ENCODE measurements around the gene FGF18.
"Not testable (repeated sequence)": the region's sequence is repeated elsewhere in the genome, so short reads cannot be mapped to it uniquely, and the experiment has no call there.

The FGF18 gene

DNA sequence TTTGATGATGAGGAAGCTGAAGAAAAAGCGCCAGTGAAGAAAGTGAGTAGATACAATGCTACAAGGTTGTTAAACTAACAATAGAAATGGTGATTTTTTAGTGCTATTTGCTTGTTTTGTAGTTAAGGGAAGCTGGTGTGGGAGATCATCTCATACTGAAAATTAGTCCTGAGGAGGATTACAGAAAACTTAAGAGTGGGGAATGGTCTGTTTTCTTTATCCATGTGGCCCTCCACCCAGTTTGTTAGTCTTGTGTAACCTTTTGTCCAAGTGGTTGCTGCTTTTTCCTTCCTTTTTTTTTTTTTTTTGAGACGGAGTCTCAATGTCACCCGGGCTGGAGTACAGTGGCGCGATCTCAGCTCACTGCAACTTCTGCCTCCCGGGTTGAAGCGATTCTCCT lies 19.3 kb upstream of the FGF18 start:
- DNase-seq (ENCODE audit: low read depth), result no peak

DNA sequence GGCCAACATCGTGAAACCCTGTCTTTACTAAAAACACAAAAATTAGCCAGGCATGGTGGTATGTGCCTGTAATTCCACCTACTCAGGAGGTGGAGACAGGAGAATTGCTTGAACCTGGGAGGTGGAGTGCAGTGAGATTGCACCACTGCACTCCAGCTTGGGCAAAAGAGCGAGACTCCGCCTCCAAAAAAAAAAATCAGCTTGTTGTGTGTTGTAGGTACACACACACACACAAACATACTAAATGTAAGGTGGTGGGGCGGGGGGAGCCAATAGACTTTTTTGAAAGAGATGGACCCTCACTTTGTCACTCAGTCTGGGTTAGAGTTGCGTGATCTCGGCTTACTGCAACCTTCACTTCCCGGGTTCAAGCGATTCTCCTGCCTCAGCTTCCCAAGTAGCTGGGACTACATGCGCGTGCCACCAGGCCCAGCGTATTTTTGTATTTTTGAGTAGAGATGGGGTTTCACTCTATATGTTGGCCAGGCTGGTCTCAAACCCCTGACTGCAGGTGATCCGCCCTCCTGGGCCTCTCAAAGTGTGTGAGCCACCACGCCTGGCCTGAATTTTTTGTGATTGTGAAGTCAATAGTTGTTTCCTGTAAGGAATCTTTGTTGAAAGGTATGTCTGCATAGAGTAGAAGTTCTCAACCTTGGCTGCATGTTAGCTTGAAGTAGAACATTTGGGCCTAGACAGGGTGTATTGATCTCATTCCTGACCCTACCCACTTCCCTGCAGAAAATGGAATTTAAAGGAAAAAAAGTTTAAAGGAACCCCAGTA lies 18.1 kb upstream of the FGF18 start:
- no peak for DNase-seq (ENCODE audit: low read depth)

DNA sequence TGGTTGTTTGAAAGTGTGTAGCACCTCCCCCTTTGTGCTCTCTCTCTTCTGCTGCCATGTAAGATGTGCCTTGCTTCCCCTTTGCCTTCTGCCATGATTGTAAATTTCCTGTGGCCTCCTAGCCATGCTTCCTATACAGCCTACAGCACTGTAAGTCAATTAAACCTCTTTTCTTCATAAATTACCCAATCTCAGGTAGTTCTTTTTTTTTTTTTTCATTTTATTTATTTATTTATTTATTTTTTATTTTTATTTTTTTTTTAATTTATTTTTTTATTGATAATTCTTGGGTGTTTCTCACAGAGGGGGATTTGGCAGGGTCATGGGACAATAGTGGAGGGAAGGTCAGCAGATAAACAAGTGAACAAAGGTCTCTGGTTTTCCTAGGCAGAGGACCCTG lies 16.7 kb upstream of the FGF18 start:
- DNase-seq (ENCODE audit: low read depth), result not testable (repeated sequence)

DNA sequence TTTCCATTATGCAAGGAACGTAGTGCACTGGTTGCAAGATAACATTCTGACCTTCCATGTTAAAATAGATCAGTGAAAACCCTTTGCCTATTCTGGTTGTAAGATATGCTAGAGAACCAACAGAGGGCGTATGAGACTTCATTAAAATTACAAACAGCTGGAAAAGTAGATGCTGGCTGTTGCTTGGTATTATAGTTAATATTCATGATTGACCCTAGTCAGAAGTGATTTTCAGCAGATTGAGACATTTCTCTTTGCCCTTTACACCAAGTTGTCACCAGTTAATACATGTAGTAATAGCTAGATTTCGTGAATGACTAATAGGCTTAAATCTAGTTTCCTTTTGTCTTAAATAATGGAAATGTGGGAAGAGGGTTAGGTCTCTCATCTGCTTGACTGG lies 13.8 kb upstream of the FGF18 start:
- peak; percentile 41 for DNase-seq (ENCODE audit: low read depth)

DNA sequence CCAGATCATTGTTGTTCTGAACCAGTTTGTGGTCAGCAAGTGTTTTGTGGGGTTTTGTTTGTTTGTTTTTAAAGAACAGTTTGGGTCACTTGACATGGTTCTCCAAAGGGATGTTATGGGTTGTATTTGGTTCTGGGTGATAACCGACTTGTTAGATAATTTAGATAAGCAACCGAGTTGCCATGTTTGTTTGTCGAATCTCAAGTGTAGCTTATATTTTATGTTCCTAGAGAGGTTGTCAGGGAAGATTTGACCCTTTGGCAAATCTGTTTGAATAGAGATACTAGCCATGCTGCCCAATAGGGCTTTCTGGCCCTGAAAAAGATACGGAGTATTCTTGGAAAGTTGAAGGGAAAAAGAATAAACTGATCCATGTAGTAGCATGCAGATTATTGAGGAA lies 12.2 kb upstream of the FGF18 start:
- DNase-seq (ENCODE audit: low read depth), result no peak

DNA sequence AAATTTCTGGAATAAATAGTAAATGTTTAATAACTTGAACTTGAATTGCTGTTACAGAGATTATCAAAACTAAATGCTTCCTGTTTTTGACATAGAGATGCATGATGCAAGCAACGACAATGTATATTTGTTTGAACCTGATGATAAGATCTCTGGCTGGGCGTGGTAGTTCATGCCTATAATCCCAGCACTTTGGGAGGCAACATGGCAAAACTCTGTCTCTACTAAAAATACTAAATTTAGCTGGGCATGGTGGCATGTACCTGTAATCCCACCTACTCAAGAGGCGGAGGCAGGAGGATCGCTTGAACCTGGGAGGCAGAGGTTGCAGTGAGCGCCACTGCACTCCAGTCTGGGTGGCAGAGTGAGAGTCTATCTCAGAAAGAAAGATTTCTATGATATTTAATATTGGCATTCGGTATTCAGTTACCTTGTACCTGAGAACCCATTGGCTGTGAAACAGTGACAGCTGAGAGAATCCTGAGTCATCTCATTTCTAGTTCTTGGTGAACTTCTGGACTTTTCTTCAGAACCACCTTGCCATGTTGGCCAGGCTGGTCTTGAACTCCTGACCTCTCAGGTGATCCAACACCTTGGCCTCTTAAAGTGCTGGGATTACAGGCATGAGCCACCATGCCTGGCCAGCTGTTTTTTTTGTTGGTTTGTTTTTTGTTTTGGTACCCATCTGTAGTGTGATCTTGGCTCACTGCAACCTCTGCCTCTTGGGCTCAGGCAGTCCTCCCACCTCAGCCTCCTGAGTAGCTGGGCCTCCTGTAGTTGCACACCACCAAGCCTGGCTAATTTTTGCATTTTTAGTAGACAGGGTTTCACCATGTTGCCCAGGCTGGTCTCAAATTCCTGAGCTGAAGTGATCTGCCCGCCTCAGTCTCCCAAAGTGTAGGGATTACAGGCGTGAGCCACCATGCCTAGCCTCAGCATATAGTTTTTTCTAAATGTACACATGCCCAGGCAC lies 10.0 kb upstream of the FGF18 start:
- DNase-seq (ENCODE audit: low read depth), result no peak

DNA sequence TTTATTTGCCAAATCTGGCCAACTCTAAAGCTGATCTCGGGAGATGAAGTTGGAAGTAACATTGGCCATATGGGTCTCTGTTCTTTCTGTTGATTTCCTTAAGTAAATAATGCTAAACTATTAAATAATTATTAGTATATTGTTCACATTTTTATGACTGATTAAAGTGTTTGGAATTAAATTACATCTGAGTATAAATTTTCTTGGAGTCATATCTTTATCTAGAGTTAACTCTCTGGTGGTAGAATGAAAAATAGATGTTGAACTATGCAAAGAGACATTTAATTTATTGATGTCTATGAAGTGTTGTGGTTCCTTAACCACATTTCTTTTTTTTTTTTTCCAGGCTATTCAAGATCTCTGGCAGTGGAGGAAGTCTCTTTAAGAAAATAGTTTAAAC lies 9.3 kb upstream of the FGF18 start:
- peak; percentile 27 for DNase-seq (ENCODE audit: low read depth)

DNA sequence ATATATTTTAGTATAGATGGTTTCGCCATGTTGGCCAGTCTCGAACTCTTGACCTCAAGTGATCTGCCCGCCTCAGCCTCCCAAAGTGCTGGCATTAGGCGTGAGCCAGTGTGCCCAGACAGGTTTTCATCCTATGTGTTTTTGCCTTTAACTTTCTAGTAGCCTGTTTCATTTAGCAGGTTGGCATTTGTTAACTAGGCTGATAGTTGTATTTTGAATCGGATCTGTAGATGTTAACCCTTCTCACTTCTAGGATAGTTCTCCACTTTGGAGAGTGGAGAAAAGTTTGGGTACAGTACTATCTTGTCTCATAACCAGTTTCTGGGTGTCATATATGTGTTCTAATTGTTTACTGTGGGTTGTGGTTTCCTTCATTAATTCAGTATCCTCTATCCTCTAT lies 7.3 kb upstream of the FGF18 start:
- no peak for DNase-seq (ENCODE audit: low read depth)

DNA sequence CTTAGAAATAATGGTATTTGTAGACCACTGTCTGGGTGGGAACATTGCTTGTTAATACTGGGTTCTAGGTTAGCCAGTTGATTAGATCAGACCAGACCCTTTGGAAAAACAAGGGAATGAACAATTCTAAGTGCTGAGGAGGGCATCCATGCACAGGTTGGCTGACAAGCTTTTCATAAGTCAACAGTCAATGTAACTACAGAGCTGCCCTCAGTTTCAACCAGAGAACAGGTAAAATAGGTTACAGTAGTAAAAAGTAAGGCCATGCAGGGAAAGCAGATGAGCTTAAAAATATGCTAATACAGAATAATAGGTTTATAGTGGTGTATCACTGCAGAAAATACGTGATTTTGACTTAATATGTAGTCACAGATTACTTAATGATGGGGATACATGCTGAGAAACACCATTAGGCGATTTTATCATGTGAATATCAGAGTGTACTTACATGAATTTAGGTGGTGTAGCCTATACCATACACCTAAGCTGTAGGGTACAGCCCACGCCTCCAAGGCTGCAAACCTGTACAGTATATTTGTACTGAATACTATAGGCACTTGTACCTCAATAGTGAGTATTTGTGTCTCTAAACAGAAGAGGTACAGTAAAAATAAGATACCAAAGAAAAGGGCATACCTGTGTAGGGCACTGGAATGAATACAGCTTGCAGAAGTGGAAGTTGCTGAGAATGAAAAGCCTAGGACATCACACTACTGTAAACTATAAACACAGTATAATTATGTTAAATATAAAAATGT lies 6.1 kb upstream of the FGF18 start:
- no peak for DNase-seq (ENCODE audit: low read depth)

DNA sequence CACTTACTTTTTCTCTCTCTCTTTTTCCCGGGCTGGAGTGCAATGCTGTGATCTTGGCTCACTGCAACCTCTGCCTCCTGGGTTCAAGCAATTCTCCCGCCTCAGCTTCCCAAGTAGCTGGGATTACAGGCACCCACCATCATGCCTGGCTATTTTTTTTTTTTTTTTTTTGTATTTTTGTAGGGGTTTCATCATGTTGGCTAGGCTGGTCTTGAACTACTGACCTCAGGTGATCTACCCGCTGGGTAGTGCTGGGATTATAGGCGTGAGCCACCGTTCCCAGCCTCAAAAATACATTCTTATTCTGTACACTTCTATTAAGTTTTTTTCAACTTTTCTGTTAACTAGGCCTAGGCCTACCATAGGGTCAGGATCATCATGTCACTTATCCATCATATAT lies 5.5 kb upstream of the FGF18 start:
- not testable (repeated sequence) for DNase-seq (ENCODE audit: low read depth)

DNA sequence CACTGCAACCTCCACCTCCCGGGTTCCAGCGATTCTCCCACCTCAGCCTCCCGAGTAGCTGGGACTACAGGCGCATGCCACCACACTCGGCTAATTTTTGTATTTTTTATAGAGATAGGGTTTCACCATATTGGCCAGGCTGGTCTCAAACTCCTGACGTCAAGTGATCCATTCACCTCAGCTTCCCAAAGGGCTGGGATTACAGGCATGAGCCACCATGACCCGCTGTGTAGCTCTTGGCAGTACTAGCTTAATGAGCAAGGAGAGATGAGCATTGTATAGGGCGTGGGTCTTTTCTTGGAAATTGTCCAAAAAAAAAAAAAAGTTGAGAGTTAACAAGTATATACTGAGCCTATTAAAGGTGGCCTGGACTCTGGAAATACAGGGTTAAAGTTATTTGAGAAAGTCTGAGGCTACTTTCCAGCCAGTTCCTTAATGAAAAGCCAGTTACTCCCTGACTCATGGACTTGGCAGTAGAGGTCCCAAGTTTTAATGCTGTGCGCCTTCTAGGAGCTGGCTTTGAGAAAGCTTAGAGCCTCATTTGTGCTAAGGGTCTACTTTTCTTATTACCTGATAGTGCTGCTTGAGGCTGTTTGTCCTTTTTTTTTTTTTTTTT lies 4.2 kb upstream of the FGF18 start:
- DNase-seq (ENCODE audit: low read depth), result no peak

DNA sequence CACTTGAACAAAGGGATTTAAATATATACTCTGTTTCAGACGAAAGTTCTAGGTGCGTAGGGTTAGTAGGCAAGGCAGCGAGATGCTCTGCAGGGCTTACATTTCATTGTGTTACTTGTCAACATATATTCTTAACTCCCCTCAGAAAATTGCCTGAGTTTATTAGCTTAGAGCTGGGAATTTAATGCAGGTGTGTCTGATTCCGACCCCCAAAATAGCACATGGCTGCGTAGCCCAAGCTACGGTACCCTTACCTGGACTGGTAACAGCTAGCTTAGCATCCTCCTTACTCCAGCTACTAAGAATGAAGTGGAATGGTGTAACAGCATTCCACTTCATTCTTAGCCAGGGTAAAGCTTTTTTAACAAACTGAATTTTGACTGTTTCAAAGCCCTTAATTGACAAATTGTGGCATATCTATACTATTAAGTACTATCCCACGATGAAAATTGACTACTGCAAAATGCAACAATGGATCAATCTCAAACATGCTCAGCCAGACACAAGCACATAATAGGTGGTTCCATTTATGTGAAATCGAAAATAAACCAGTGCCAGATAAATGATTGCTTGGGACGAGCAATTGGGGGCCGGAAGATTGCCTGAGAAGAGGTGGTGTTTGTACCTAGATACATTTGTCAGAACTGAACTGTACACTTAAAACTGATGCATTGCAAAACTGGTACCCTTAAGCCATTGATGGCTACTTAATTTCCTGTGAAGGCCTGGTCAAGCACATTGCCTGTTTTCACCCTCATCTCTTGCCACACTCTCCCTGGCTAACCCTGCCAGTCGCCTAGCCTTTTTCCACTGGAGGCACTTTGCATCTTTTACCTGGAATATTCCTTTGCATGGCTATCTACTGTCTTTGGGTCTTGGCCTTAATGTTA lies 3.0 kb upstream of the FGF18 start:
- DNase-seq (ENCODE audit: low read depth), result no peak

DNA sequence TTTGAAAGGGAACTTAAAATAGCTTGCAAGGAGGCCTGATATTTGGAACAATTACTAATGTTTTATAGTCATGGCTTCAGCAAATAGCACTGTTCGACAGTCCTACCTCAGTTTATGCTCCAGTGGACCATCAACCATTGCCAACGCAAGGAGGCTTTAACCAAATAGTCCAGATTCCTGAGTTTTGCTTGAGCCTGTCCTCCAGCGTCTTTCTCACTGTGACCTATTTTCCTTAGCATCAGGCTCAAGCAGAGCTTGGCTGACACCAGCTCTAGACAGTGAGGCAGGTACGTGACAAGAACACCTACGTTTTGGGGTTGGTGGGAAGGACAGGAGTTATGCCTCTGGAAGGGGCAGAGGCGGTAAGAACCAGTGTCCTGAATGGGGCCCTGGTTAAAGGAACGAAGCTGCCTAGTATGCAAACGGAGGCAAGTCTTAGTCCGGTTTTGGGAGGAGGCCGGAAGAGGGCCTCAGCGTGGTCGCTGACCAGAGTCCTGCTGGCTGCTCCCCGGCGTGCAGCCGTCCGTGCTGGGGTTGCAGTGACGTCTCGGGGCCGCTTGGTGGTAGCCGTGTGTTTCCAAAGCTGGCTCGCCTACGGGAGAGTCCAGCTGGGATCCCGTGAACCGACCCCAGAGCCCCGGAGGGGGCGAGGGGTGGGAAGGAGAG lies 998 bp upstream of the FGF18 start:
- peak; percentile 70 for DNase-seq (ENCODE audit: low read depth)

DNA sequence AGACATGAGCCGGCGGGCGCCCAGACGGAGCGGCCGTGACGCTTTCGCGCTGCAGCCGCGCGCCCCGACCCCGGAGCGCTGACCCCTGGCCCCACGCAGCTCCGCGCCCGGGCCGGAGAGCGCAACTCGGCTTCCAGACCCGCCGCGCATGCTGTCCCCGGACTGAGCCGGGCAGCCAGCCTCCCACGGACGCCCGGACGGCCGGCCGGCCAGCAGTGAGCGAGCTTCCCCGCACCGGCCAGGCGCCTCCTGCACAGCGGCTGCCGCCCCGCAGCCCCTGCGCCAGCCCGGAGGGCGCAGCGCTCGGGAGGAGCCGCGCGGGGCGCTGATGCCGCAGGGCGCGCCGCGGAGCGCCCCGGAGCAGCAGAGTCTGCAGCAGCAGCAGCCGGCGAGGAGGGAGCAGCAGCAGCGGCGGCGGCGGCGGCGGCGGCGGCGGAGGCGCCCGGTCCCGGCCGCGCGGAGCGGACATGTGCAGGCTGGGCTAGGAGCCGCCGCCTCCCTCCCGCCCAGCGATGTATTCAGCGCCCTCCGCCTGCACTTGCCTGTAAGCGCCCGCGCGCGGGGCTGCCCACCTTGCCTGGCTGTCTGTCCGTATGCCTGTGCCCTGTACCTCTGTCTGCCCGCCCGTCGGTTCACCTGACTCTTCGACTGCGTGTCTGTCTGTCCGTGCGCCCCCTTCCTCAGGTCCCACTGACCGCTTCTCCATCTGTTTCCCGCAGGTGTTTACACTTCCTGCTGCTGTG lies 412 bp downstream of the FGF18 start:
- DNase-seq (ENCODE audit: low read depth), result no peak

DNA sequence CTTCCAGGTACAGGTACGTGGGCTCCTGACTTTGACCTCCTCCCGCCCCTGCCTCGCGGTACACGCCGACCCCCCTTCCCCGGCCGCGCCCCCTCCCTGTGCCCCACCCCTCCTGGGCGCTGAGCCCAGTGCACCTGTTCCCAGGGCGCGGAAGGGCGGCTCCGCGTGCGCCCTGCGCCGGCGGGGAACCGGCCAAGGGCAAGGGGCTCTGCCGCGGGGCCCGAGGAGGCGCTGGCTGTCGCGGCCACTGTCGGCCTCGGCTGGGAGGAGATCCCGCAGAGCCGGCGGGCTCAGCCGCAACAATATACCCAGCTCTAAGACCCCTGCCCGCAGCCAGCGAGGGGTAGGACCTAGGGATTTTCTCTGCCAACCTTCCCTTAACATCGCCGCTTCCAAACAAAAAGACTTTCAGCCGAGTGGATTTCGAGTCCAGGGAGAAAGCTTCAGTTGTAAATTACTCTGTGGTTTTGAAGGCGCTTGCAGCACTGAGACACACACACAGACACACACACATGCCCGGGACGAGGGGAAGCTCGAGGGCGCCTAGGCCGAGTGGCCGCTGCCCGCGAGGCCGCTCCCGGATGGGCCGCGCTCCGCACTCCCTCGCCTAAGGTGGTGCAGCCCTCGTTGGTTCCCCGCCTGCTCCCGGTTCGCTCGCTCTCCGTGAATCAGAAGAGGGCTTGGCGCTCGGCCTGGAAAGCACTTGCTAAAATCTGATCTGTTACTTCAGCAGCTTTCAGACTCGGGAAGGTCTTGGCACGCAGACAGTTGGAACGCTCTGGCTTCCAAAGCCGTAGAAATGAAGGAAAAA lies 1.2 kb downstream of the FGF18 start:
- DNase-seq (ENCODE audit: low read depth), result peak; percentile 78

DNA sequence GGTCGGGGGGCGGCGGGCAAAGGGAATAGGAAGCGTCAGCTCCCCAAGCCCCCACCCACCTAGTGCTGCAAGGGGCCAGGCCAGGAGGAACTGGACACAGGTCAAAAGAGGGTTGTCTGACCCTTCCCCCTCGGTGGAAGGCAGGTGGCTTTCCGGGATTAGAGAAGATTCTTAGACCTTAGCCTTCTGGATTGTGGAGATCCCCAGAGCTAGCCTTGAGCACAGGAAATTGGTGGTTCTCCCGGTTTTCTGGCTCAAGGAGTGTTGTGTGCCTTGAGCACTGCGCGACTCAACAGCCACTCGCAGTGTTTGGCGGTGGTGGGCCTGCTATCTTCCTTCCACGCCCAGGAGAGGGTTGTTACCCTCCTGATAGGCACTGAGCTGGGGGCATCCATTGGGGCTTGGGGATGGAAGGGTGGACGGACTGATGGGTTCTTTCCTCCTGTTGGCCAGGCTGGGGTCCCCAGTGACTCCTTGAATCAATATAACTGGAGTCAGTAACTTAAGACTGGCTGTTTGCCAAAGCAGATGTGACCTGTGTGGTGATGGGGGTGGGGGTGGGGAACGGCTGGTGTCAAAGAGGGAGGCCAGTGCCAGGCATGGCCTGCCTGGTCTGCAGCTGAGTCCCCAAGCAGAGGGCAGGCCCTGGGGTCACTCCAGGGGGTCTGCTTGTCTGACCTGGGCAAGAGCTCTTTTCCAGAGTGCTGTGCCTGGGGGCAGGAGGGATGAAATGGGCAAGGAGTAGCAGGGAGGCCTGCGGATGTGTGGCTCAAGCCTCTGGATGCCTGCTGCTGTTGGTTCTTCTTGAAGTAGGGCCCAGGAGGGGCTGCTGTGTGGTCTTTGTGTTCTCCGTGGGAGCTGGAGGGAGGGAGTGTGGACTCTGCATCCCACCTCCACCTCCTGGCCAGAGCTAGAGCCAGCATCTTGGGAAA lies 2.1 kb downstream of the FGF18 start:
- no peak for DNase-seq (ENCODE audit: low read depth)

DNA sequence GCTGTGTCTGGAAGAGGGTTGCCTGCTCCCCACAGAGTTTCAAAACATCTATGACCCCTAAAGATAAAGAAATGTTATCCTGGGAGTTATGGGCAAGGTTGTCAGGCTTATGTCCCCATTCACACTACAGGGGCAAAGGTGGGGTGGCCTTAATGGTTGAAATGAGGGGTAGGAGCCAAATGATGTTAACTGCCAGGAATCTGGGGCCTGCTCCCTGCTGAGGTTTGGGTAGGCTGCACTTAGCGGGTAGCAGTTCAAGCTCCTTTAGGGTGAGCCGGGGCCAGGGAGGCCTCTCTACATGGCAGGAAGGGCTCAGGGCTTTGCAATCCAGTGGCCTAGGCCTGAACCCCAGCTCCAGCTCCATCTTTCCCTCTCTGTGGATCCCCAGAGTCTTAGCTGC lies 3.0 kb downstream of the FGF18 start:
- DNase-seq (ENCODE audit: low read depth), result no peak

Data from amniotic epithelial cell (primary cell).